Vagina (tissue), 2 donors: Measurements from ENCODE around the gene KLC4. TPM values are rescaled to one million over a fixed set of nuclear protein-coding genes. Genes with fewer than 3 reads are reported as not detected.

Experiments
- DNase-seq, 2 donors: peaks; one replicate each; pipeline ENCODE4 v3.0.0-alpha.2; 2017; ENCODE audit errors: extremely low spot score in 2 of 2
- H3K27ac ChIP-seq: fragments of 200-600 bp; sonication (generic); one replicate; pipeline ENCODE4 v1.5.1; 2019
- H3K27me3 ChIP-seq: fragments of 200-600 bp; sonication (generic); one replicate; pipeline ENCODE4 v1.5.1; 2019
- H3K36me3 ChIP-seq, 2 donors: fragments of 200-600 bp; sonication (generic); one replicate each; pipeline ENCODE4 v1.5.1; 2017 to 2019
- H3K4me1 ChIP-seq: fragments of 200-600 bp; sonication (generic); one replicate; pipeline ENCODE4 v1.5.1; 2019
- H3K4me3 ChIP-seq, 2 donors: fragments of 200-600 bp; sonication (generic); 1 replicate in 1 of 2; 2 replicates in 1 of 2; pipeline ENCODE4 v1.5.1; 2016 to 2019
- H3K9me3 ChIP-seq: fragments of 200-600 bp; sonication (generic); one replicate; pipeline ENCODE4 v1.5.1; 2019
- CTCF ChIP-seq, 3 experiments: fragments of 450-650 bp in 2 of 3; fragments of 200-600 bp in 1 of 3; sonication (generic) in 1 of 3; IDR thresholded peaks; one replicate each; pipeline ENCODE4 v1.5.1; 2017 to 2019; ENCODE audit warnings: antibody characterized with exemption in 3 of 3, mild to moderate bottlenecking in 2 of 3, moderate library complexity in 2 of 3
- POLR2A ChIP-seq, 2 donors: fragments of 450-650 bp; IDR thresholded peaks; one replicate each; pipeline ENCODE4 v1.6.1; 2017; ENCODE audit warnings: antibody characterized with exemption in 2 of 2, mild to moderate bottlenecking in 2 of 2, moderate library complexity in 2 of 2
- POLR2AphosphoS5 ChIP-seq, 2 donors: sonication (generic); formaldehyde crosslinking; IDR thresholded peaks; one replicate each; pipeline ENCODE4 v1.9.0; 2017; ENCODE audit warnings: antibody characterized with exemption in 2 of 2, mild to moderate bottlenecking in 2 of 2, low read depth in 1 of 2; ENCODE audit not compliant: insufficient read depth in 1 of 2
- intact Hi-C: fragments of 100-400 bp; cut with DNase I; formaldehyde crosslinking; loops from one replicate; pipeline ENCODE4 v1.15.1; 2023
- total RNA-seq: library from RNA; depleted of rRNA; stranded (reverse); fragments of >200 nt; gene quantifications from one replicate; pipeline ENCODE4 v1.2.3, GENCODE V29; 2016

KLC4 gene
- total RNA-seq, 1 donor from 2014 or later, result 17.2 TPM

GRCh38 chr6:43101497-43101896, 42.1 kb downstream of the KLC4 start:
- H3K36me3 ChIP-seq, result no peaks in the 10 kb centered on the region
- H3K27me3 ChIP-seq, result no peaks in the 10 kb centered on the region
- intact Hi-C loops, result no loop called here
- no peak overlapping the region for H3K4me3 ChIP-seq
- no peak overlapping the region for H3K27ac ChIP-seq
- no peak for TF ChIP-seq POLR2A (IDR thresholded peaks at IDR 0.05)
- no peak for TF ChIP-seq POLR2AphosphoS5 (IDR thresholded peaks at IDR 0.05; ENCODE audit: insufficient read depth in 1 of 2, low read depth in 1 of 2)
- TF ChIP-seq CTCF (IDR thresholded peaks at IDR 0.05), result no peak
- DNase-seq, result no peak
- H3K4me1 ChIP-seq, result peaks cover 10% of the 10 kb centered on the region
- no peaks in the 10 kb centered on the region for H3K9me3 ChIP-seq

GRCh38 chr6:43103253-43103876, 43.9 kb downstream of the KLC4 start:
- Histone ChIP-seq H3K4me3 (no peak overlapping the region), H3K27ac (no peak overlapping the region), H3K4me1 (no peaks in the 10 kb centered on the region), H3K27me3 (no peaks in the 10 kb centered on the region), H3K36me3 (no peaks in the 10 kb centered on the region), H3K9me3 (no peaks in the 10 kb centered on the region)
- intact Hi-C loops, result no loop called here
- no peak for TF ChIP-seq CTCF (IDR thresholded peaks at IDR 0.05)
- no peak for DNase-seq

GRCh38 chr6:43105538-43106222, 46.2 kb downstream of the KLC4 start:
- H3K4me3 ChIP-seq, result no peak overlapping the region
- DNase-seq, result no peak
- TF ChIP-seq POLR2AphosphoS5 (IDR thresholded peaks at IDR 0.05; ENCODE audit: insufficient read depth in 1 of 2, low read depth in 1 of 2) (no peak), CTCF (IDR thresholded peaks at IDR 0.05) (no peak), POLR2A (IDR thresholded peaks at IDR 0.05) (no peak)
- H3K27me3 ChIP-seq, result no peaks in the 10 kb centered on the region
- no peaks in the 10 kb centered on the region for H3K9me3 ChIP-seq
- H3K27ac ChIP-seq, result no peak overlapping the region
- intact Hi-C loops, result no loop called here
- H3K4me1 ChIP-seq, result no peaks in the 10 kb centered on the region
- H3K36me3 ChIP-seq, result no peaks in the 10 kb centered on the region

- no peak overlapping the region for H3K4me3 ChIP-seq
- H3K4me1 ChIP-seq, result no peaks in the 10 kb centered on the region
- no peak for DNase-seq
- intact Hi-C loops, result no loop called here
- TF ChIP-seq CTCF (IDR thresholded peaks at IDR 0.05), result no peak
- no peak for TF ChIP-seq POLR2AphosphoS5 (IDR thresholded peaks at IDR 0.05; ENCODE audit: insufficient read depth in 1 of 2, low read depth in 1 of 2)
- TF ChIP-seq POLR2A (IDR thresholded peaks at IDR 0.05), result no peak
- H3K27me3 ChIP-seq, result no peaks in the 10 kb centered on the region
- H3K36me3 ChIP-seq, result no peaks in the 10 kb centered on the region
- H3K27ac ChIP-seq, result no peak overlapping the region
- H3K9me3 ChIP-seq, result no peaks in the 10 kb centered on the region
These were observed 48.1 kb downstream of the KLC4 start for GRCh38 chr6:43107344-43108062.
